Panc1 (cell line): ENCODE measurements around the gene FCHSD2. TPM values are rescaled to one million over a fixed set of nuclear protein-coding genes. Genes with fewer than 3 reads are reported as not detected.

ENCODE experiments used
- ATAC-seq: fragments of 200-7000 bp; cut with Tn5 transposase; 2 replicates; pipeline ENCODE4 v1.9.1; 2020; ENCODE audit warnings: mild to moderate bottlenecking, moderate library complexity
- Bru-seq: library from RNA; stranded (reverse); fragments of 400-500 nt; gene quantifications from one replicate; lab custom pipeline; 2021; lab: Mats Ljungman, UMichigan
- BruChase-seq, 2 experiments: library from RNA; stranded (reverse); fragments of 400-500 nt; gene quantifications; one replicate each; lab custom pipeline; 2021; lab: Mats Ljungman, UMichigan
- BruUV-seq: library from RNA; stranded (reverse); fragments of 400-500 nt; replicated peaks from 2 replicates; lab custom pipeline; 2021; lab: Mats Ljungman, UMichigan
- CTCF ChIA-PET: fragments of 300-600 bp; sonication (Branson Sonifier 250); formaldehyde crosslinking; loops from one replicate; lab custom pipeline; 2022; ENCODE audit warnings: antibody characterized with exemption; lab: Charles Lee
- POLR2A ChIA-PET: fragments of 300-600 bp; sonication (Branson Sonifier 250); formaldehyde crosslinking; loops from one replicate; lab custom pipeline; 2022; ENCODE audit warnings: antibody characterized with exemption; lab: Charles Lee
- DNase-seq: peaks from one replicate; pipeline ENCODE4 v3.0.0-alpha.2; 2010; ENCODE audit warnings: low read depth, low spot score
- H3K27ac ChIP-seq: 2 replicates; pipeline ENCODE4 v1.5.1; 2011; ENCODE audit warnings: mild to moderate bottlenecking, low read length, inconsistent platforms
- H3K27me3 ChIP-seq: fragments of 200-500 bp; sonication (Bioruptor generic); 2 replicates; pipeline ENCODE4 v1.6.0; 2014; ENCODE audit warnings: low read length, inconsistent platforms; ENCODE audit not compliant: control insufficient read depth, insufficient read depth
- H3K36me3 ChIP-seq: fragments of 200-500 bp; sonication (Bioruptor generic); 2 replicates; pipeline ENCODE4 v1.5.1; 2014; ENCODE audit warnings: inconsistent platforms, mild to moderate bottlenecking, low read length, moderate library complexity; ENCODE audit not compliant: control insufficient read depth, insufficient read depth
- H3K4me1 ChIP-seq: 2 replicates; pipeline ENCODE4 v1.5.1; 2011; ENCODE audit warnings: inconsistent platforms, mild to moderate bottlenecking, low read length, moderate library complexity; ENCODE audit not compliant: control insufficient read depth, insufficient read depth
- H3K4me3 ChIP-seq, 2 experiments: 2 replicates each; pipeline ENCODE4 v1.5.1; 2011 to 2012; ENCODE audit warnings: low read depth in 2 of 2, low read length in 2 of 2, mild to moderate bottlenecking in 2 of 2, inconsistent platforms in 1 of 2, moderate library complexity in 1 of 2
- H3K9me3 ChIP-seq: fragments of 200-500 bp; sonication (Bioruptor generic); 2 replicates; pipeline ENCODE4 v1.5.1; 2014; ENCODE audit warnings: low read depth, mild to moderate bottlenecking, inconsistent platforms, low read length, moderate library complexity; ENCODE audit not compliant: control insufficient read depth, insufficient read depth
- CTCF ChIP-seq: fragments of 450-650 bp; IDR thresholded peaks from 2 replicates; pipeline ENCODE4 v1.5.1; 2017; ENCODE audit warnings: mild to moderate bottlenecking
- POLR2AphosphoS5 ChIP-seq: IDR thresholded peaks from 2 replicates; pipeline ENCODE4 v1.6.1; 2012; ENCODE audit warnings: mild to moderate bottlenecking, low read depth, low read length, moderate library complexity
- REST ChIP-seq, 2 experiments: IDR thresholded peaks; 2 replicates each; pipeline ENCODE4 v1.6.1; 2011 to 2012; ENCODE audit warnings: low read depth in 2 of 2, control low read depth in 1 of 2, low read length in 1 of 2, mild to moderate bottlenecking in 1 of 2, moderate library complexity in 1 of 2; ENCODE audit not compliant: insufficient read depth in 1 of 2
- SIN3A ChIP-seq: IDR thresholded peaks from 2 replicates; pipeline ENCODE4 v1.6.1; 2012; ENCODE audit warnings: low read depth, mild to moderate bottlenecking, low read length, moderate library complexity, borderline replicate concordance; ENCODE audit not compliant: insufficient read depth
- TCF7L2 ChIP-seq: IDR thresholded peaks from 2 replicates; pipeline ENCODE4 v1.6.1; 2011; ENCODE audit warnings: mild to moderate bottlenecking, low read depth, low read length, inconsistent platforms
- in situ Hi-C: cut with HindIII; loops from 2 replicates; pipeline ENCODE4 v1.10.0; 2016; ENCODE audit warnings: low sequenced_read_pairs, low pct_unique_long_range_greater_than_20kb
- intact Hi-C: fragments of 100-400 bp; cut with micrococcal nuclease; formaldehyde crosslinking; loops from one replicate; pipeline ENCODE4 v1.10.0; 2022; ENCODE audit not compliant: unreplicated experiment
- long read RNA-seq: library from polyadenylated mRNA; unstranded; transcript quantifications from one replicate; pipeline ENCODE4 v2.0.0, GENCODE V29; 2021; ENCODE audit not compliant: unreplicated experiment
- polyA plus RNA-seq: library from polyadenylated mRNA; unstranded; fragments of >200 nt; gene quantifications from one replicate; pipeline ENCODE4 v1.2.1, GENCODE V29; 2012; ENCODE audit warnings: missing spikeins; ENCODE audit not compliant: insufficient read length
- total RNA-seq: library from RNA; stranded (reverse); gene quantifications from one replicate; pipeline ENCODE4 v1.2.1, GENCODE V29; 2021; ENCODE audit not compliant: unreplicated experiment

FCHSD2 gene
- total RNA-seq: 31.8 TPM
- 13.9 TPM for polyA plus RNA-seq
- Bru-seq, nascent RNA: percentile 81 among the genes with signal in this experiment
- percentile 69 among the genes with signal in this experiment for BruChase-seq, experiment 1, labeled RNA remaining after a 2-hour chase
- BruChase-seq, experiment 2, labeled RNA remaining after a 6-hour chase: percentile 69 among the genes with signal in this experiment
- long read RNA-seq, full-length matches to known transcripts: 22 of 50 reads
- long read RNA-seq, partial matches to known transcripts: 14 of 50 reads
- long read RNA-seq, other reads (novel, unspliced or antisense): 14 of 50 reads

- H3K36me3 ChIP-seq: no peaks in the 10 kb centered on the region
- in situ Hi-C loops (no loop called here), intact Hi-C loops (no loop called here)
- CTCF ChIA-PET: interaction anchor here (0.6 to 1.0 kb wide), 9 partner anchors 22 to 1182 kb away, joined by 3 to 7 read pairs (median 6); partner anchors contain the start of gene STARD10
- TF ChIP-seq TCF7L2: no peak
- no peak for TF ChIP-seq SIN3A
- no peak for TF ChIP-seq REST (IDR thresholded peaks at IDR 0.05; ENCODE audit: insufficient read depth in 1 of 2, low read depth in 2 of 2, low read length in 1 of 2)
- TF ChIP-seq POLR2AphosphoS5: no peak; the same call in 1 of the 2 replicates
- TF ChIP-seq CTCF: no peak
- no peaks in the 10 kb centered on the region for H3K27me3 ChIP-seq
- H3K4me1 ChIP-seq: peaks cover 19% of the 10 kb centered on the region
- BruUV-seq: no TSS peak
- DNase-seq: no peak
- H3K4me3 ChIP-seq: peak within 1 kb of the TSS; percentile 72 to 94
- H3K9me3 ChIP-seq: no peaks in the 10 kb centered on the region
- no peak for ATAC-seq
- POLR2A ChIA-PET: interaction anchor here (0.8 kb wide), 1 partner anchor 14 kb away, joined by 8 read pairs; no protein-coding TSS in a partner anchor
- H3K27ac ChIP-seq: peak within 1 kb of the TSS; percentile 89
Measured at GRCh38 chr11:73142128-73142377, at the start of gene FCHSD2. TSS of gene FCHSD2 (minus strand) at chr11:73142318. CDS start at chr11:73141877, 441 bp downstream.

GRCh38 chr11:73191151-73191550 lies 49.0 kb upstream of the FCHSD2 start:
- Histone ChIP-seq H3K27ac (no peak overlapping the region), H3K9me3 (no peaks in the 10 kb centered on the region), H3K4me1 (no peaks in the 10 kb centered on the region; the same call in 1 of the 2 replicates), H3K27me3 (no peaks in the 10 kb centered on the region), H3K4me3 (no peak overlapping the region), H3K36me3 (no peaks in the 10 kb centered on the region)
- in situ Hi-C loops (no loop called here), intact Hi-C loops (no loop called here)
- ATAC-seq (no peak), DNase-seq (no peak)
- POLR2A ChIA-PET: no interaction called here
- no TSS peak for BruUV-seq
- CTCF ChIA-PET: no interaction called here
- TF ChIP-seq SIN3A: no peak
- no peak for TF ChIP-seq REST (IDR thresholded peaks at IDR 0.05; ENCODE audit: insufficient read depth in 1 of 2, low read depth in 2 of 2, low read length in 1 of 2)
- no peak for TF ChIP-seq CTCF
- TF ChIP-seq POLR2AphosphoS5: no peak
- no peak for TF ChIP-seq TCF7L2
